ENCODE results near the gene TOR3A.
"Not testable (repeated sequence)": the region's sequence is repeated elsewhere in the genome, so short reads cannot be mapped to it uniquely, and the experiment has no call there.

Gene TOR3A

DNA sequence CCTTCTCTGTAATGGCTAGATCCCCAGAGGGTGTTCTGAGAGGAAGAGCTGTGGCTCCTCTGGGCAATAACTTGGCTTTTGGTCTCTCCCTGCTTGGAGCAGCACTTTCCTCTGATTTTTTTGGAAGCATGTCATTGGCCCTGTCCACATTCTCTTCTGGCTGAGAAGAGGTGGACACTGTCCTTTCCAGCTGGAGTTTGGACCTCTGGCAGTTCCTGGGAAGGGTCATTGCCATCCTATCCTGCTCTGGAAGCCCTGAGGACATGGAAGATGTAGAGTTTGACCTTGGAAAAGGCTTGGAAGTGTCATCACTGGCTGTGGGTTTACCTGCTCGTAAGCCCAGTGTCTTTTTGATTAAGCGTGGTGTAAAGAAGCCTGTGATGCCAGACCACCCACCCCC, 26.8 kb downstream of the TOR3A start:
- no peak for DNase-seq

DNA sequence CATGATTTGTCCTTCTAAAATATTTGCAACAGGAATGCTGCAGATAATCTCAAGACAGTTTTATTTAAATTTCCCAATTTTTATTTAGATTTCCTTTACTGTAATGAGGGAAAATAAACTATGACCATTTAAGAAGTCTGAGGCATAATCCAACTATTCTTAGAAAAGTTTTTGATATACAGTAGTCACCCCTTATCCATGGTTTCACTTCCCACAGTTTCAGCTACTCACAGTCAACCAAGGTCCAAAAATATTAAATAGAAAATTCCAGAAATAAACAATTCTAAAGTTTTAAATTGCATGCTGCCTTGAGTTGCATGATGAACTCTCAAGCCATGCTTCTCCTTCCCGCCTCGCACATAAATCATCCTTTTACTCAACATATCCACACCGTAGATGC, 33.3 kb downstream of the TOR3A start:
- DNase-seq, result no peak

DNA sequence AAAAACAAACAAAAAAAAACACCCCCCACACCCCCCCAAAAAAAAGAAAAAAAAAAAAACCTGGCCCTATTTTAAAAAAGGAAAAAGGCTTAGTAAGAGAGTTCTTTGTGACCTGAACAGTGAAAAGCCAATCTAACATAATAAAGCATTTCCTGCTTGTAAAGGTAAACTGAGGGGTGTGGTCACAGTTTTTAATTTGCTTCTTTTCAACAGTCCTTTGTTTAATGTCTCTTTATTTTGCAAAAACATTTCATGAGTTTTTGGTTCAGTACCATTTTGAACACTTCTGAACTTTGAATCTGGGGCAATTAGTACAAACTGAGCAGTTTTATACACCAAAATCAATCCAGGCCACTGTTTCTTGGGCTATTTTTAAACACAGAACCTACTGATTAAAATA, 37.6 kb downstream of the TOR3A start:
- DNase-seq, result no peak

DNA sequence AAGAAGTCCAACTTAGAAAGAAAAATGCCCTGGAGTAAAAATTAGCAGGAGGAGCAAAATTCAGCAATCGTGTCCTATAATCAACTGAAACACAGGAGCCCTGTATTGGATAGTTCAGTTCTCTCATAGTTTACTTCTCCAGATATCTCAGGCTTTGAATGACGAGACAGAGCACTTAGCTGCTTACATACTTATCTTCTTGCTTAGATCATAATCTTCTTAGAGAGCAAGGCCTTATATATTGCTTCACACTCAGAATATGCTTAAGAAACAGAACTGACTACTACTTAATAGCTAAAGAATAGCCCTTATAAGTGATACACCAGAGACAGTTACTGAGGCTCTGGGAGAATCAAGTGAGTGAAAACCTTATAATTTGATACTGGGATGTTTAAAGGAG, 38.9 kb downstream of the TOR3A start:
- no peak for DNase-seq

DNA sequence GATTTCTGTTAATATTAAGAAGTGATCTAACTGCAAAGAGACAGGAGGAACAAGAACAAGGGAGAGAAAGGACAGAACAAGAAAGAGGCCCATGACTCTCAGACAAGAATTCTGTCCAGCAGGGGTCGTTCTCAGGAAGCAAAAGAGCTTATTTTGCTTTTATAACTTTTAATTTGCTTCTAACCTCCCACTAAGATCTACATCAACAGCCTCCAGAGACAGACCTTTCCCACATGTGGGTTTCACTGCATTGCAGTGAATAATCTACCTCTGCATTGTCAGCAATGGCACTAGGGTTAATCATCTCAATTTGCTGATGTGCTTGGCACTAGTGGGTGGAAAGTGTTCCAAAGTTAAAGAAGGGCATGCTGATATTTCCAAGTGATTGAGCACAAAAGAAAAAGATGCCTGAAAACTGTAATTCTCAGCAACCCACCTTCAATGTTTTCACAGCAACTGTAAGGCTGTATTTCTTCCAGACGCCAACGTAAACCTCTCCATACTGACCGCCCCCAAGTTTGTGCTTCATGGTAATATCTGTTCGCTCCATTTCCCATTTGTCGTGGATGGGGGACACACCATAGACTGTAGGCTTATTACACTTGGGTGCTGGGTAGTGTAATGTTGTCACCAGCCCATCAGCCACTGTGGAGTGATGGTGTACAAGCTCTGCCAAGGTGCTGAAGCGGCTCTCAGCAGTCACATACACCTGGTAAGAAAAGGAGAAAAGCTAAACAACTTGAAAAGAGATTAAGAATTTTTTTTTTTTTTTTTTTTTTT, 39.5 kb downstream of the TOR3A start:
- peak; percentile 63 for DNase-seq

DNA sequence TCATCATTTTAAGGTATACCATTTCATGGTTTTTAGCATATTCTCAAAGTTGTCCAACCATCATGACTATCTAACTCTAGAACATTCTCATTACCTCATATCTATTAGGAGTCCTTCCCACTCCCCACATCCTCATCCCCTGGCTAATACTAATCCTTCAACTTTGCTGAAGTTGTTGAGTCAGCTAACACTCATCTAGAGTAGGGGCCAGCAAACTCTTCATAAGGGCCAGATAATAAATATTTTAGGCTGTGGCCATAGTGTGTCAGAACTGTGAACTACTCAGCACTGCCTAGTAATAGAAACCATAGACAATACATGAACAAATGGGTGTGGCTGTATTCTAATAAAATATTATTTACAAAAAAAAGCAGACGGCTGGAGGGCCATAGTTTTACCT, 43.0 kb downstream of the TOR3A start:
- no peak for DNase-seq

DNA sequence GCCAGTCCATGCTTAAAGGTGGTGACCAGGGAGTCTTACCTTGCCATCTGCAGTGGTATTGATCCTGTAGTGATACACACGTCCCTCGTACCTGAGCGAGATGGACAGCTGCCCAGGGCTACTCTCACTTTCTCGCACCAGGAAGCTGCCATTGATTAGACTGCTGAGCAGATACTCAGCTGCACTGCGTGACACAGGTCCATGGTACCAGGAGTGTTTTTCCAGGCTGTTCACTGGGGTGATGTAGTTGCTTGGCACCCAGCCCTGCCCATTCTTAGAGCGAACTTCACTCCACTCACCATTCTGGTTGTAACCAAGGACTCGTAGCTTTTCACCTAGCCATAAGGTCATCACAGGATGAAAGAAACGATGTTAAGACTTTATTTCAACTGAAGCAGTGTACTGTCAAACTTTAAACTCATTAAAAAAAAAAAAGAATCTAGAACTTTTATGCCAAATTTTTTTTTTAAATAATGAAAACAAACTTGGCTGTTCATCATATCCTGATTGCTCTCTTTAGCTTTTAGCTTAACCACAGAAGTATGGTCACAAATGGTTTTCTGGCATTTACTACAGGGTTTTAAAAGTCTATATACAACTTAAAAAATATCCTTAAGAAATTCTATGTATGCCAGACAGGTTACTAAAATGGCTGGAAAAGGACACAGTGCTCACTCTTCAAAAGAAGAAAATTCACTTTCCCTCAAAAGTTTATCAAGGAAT, 44.6 kb downstream of the TOR3A start:
- DNase-seq, result no peak

DNA sequence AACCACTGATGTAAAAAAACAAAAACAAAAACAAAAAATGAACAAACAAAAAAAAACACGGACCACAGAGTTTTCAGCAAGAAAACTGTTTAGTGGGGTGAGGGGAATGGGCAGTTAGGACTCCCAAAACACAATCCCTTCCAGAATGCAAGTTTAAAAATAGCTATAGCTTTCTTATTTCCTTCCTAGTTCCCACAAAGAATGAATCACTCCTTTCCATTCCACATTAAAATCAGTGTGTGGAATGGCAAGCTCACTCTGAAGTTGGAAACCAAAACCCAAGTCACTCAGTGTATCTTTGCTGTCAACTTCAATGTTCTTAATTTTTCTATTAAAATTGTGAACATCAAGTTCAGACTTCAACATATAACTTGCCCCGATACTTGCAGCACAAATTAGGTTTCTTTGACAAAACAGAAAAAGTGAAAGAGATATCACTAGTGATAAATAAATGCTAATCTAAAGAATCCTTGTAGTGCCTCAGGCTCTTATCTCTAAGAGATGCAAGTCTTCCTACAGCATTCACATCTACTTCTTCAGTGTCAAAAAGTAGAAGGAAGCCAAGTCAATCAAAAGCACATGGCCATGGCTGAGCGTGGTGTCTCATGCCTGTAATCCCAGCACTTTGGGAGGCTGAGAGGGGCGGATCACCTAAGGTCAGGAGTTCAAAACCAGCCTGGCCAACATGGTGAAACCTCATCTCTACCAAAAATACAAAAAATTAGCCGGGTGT, 45.5 kb downstream of the TOR3A start:
- no peak for DNase-seq

DNA sequence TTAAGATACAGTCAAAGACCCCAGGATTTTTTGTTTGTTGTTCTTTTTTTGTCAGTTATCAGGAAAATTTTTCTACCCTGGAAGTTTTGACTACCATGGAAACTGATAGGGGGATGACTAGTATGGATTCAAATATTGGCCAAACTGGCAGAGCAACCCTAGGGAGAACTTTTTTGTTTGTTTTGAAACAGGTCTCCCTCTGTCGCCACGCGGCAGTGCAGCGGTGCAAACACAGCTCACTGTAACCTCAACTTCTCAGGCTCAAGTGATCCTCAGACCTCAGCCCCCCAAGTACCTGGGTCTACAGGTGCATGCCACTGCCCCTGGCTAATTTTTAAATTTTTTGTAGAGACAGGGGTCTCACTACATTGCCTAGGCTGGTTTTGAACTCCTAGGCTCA, 46.6 kb downstream of the TOR3A start:
- peak; percentile 27 for DNase-seq

DNA sequence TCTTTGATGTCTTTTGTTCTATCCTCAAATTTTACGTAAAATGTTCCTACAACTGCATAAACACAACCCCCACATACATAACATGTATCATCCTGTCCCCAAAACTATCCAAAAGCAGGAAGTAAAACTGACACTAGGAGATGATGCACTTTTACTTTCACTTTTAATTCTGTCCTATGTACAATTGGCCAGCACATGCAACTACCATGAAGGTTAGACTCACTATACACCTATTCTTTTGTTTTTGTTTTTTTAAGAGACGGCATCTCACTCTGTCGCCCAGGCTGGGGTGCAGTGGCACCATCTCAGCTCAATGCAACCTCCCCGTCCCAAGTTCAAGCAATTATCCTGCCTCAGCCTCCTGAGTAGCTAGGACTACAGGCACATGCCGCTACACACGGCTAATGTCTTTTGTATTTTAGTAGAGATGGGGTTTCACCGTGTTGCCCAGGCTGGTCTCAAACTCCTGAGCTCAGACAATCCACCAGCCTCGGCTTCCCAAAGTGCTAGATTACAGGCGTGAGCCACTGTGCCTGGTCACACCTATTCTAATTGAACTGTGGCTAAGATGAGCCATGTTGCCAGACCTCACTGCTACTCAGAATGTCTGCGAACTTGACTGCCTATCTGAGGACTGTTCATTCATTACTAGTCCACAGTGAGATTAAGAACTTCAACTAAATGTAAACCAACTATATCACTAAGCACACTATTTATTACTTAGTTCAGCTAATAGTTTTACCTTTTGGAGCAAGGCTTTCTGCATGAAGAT, 48.0 kb downstream of the TOR3A start:
- no peak for DNase-seq

DNA sequence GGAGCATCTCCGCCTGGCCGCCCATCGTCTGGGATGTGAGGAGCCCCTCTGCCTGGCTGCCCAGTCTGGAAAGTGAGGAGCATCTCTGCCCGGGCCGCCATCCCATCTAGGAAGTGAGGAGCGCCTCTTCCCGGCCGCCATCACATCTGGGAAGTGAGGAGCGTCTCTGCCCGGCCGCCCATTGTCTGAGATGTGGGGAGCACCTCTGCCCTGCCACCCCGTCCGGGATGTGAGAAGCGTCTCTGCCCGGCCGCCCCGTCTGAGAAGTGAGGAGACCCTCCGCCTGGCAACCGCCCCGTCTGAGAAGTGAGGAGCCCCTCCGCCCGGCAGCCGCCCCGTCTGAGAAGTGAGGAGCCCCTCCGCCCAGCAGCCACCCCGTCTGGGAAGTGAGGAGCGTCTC, 53.3 kb downstream of the TOR3A start:
- DNase-seq, result not testable (repeated sequence)

DNA sequence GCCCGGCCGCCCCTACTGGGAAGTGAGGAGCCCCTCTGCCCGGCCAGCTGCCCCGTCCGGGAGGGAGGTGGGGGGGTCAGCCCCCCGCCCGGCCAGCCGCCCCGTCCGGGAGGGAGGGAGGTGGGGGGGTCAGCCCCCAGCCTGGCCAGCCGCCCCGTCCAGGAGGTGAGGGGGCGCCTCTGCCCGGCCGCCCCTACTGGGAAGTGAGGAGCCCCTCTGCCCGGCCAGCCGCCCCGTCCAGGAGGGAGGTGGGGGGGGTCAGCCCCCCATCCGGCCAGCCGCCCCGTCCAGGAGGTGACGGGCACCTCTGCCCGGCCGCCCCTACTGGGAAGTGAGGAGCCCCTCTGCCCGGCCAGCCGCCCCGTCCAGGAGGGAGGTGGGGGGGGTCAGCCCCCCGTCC, 53.8 kb downstream of the TOR3A start:
- DNase-seq, result not testable (repeated sequence)

DNA sequence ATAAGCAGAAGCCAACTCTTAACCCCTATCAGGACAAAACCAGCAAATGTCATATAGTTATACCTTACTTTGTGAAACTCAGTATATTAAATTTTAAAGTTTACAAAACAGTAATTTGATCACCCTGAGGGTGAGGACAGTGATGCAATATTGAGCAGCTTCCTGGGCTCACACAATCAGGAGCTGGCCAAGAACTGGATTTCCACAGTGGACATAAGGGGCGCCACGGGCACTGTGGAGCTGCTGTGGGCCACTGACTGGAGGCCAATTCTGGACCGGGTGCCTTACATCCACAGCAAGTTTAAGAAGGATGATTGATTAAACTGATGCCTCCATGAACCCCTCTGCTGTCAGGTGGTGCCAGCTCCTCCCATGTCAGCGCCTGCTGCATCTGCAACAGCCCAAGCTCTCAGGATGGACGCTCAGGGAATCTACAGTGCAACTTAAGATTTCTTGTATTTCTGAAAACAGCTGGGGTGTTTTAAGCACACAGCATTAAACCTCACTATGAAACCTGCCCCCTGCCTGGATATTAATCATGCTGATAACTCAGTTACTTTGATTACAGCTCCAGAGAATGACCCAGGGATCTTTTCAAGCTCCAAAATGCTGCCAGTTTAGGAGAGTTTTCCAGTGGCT, 55.9 kb downstream of the TOR3A start:
- DNase-seq, result no peak

DNA sequence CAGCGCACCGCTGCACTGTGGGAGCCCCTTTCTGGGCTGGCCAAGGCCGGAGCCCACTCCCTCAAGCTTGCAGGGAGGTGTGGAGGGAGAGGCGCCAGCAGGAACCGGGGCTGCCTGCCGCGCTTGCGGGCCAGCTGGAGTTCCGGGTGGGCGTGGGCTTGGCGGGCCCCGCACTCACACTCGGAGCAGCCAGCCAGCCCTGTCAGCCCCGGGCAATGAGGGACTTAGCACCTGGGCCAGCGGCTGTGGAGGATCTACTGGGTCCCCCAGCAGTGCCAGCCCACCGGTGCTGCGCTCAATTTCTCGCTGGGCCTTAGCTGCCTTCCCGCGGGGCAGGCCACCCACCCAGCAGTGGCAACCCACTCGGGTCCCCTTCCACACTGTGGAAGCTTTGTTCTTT, 56.9 kb downstream of the TOR3A start:
- DNase-seq, result not testable (repeated sequence)

DNA sequence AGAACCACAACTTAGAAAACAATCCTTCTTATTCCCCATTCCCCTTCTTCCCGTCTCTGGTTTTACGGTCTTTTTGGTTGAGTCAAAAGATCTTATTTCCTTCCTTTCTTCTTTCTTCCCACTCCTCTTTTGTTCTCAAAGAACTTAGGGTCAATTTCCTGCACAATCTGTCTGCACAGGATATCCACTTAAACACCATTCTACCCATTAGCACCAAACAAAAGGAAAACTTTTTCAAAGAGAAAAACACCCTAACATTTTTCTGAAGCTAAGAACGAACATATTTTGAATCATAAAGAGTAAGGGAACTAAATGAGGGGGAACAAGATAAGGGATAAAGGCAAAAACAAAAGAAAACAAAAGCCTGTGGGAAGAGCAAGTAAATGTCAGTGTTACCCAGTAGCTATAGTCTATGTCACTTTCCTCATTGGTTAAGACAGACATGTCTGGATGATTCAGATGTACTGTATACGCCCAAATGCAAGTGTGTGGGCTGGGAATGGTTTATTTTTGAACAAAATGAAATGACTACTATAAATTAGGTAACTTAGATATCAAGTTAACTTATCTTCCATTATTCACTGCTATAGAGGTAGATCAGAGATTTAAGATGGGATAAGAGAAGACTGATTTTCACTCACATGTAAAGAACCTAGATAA, 59.9 kb downstream of the TOR3A start:
- DNase-seq, result no peak

DNA sequence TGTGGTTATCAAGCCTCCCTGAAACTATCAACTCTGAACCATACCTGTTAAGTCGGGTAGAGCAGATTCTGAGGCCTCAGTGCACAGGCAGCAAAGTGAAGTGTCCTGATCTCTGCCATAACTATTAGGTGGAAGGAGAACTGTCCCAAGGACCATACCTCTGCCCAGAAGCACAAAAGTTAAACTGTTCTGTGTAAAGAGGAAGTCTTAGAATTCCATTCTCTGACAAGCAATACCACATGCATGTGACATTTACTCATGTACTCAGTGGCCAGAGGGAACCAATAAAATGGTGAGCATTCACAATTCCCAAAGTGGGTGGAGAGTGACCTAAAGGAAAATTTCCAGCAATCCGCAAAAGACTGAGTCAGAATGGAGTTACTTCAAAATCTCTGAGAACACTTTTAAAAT, 61.0 kb downstream of the TOR3A start:
- DNase-seq, result no peak

DNA sequence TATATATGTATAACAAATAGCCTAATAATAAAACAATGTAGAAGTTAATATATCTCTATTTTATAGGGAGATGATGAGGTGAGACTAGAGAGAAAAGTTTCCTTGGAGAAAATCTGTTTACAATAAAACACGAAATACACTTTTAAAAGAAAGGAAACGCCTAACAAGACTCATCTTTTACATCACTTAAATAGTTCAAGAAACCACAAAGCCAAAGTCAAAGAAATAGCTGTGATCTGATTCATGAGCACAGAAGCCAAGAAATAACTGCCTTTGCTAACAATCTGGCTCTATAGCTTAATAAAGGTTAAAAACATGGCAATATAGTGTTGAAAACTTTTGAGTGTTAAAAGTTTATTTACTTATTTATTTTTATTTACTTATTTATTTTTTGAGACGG, 61.5 kb downstream of the TOR3A start:
- DNase-seq, result no peak

DNA sequence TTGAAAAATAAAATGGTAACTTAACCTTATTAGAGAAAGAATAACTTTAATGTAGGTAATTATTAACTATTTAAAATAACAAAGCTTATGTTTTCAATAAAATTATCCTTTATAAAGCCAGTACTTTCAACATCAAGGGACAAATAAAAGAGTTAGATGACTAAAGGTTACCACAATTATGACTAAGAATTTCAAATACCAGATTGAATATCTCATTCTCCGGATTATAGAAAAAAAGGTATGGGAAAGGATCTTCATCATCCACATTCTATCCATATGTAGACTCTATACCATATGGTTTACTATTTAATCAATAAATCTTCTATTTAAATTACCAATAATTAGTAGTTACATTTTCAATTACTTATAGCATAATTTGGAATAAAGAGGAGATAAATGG, 62.8 kb downstream of the TOR3A start:
- DNase-seq, result no peak

DNA sequence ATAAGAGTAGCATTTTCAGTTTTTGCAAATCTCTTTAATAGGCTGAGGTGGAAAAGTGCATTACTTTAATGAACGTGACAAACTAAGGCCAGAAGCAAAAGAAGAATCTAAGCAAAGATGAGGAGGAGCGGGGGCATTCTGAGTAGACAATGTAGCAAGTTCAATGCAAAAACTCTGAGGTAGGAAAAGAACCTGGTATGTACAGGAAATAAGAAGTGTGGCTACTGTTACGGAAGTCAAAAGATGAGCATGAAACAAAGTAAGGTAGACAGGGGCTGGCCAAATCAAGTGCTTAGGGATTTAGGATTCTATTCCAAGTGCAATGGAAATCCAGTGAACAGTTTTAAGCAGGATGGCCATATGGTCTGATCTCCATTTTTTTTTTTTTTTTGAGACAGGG, 63.7 kb downstream of the TOR3A start:
- DNase-seq, result no peak

All from NCI-H526 treated with DMSO at 0.1 percent for 48 hours (cell line).